HG02759 (cell line): ENCODE data around the gene TCF12.

Experiments used
- ATAC-seq: cut with Tn5 transposase; IDR thresholded peaks from one replicate; pipeline ENCODE4 v1.9.1; 2021; ENCODE audit warnings: mild to moderate bottlenecking, moderate library complexity; ENCODE audit not compliant: unreplicated experiment

The TCF12 gene

DNA sequence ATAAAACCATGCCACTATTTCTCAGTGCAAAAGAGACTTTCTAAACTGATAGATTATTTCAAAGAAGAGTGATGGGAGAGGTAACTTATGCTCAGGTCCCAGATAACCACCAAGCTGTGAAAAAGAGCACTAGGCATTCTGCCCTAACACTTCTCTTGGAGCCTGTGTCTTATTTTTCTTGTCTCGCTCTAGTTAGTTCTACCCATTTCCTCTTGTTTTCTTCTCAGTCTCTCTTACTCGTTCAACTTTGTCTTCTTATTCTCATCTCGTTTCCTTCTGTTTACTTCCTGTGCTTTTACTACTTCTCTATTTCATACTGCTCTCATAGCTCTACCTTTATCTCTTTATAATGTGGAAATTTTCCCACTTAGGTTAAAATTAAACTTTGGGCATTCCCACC, 366.1 kb downstream of the TCF12 start:
- ATAC-seq, result peak; percentile 48

DNA sequence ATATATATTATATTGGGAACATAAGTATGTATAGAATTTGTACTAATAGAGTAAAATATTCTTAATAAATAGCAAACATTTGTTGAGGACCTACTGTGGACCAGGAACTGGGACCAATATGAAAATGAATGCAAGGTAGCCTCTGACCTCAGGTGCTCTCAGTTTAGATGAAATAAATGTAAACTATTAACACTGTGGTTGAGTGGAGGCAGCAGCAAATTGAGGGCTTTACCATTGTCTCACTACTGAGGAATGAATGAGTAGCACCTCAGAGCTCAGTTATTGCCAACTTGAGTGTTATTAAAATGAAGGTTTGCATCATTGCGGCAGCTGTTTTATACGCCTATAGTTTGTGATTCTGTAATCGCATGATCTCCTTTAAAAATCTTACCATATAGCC, 366.9 kb downstream of the TCF12 start:
- ATAC-seq, result no peak

DNA sequence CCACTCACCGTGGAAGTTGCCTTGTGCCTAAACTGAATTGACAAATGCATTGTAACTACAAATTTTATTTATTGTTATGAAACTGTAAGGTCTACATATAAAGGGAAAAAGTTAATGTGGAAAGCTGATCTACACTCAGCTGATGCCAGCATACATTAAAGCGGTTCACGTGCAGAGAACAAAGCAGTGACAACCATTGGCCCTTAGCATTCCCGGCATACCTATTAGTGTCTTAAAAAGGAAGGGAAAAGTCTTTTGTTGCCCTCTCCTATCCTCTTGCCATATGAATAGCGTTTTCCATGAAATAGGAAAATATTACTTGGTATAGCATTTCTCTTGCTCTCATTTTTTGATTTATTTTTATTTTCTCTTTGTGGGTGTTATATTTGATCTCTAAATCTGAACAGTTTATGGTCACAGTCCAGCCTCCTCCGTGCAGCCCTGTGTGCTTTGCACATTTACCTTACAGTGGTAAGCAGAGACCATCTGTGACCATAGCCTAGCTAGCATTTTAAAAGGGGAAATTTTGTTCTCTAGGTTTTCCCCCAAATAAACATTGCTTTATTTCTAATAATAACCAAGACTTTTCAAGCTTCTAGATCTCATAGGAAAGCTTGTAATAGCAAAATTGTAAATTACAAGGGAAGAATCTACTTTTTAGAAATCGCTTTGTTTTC, 368.1 kb downstream of the TCF12 start:
- no peak for ATAC-seq

DNA sequence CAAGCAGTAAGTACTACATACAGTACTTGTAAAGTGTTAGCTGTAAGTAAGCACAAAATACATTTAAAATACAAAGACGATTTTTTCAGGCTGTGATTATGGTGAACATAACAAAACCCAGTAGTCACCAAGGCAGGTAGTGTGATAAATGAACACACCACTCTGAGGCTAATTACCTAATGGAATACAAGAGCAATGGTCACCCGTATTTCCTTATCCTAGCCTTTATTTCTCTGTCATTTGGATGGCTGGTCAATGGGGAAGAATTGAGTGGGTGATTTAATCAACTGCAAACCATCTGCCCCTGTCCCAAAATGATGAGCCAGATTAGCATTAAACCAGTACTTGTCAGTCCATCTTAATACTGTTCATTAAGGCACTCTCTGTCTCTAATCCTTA, 368.7 kb downstream of the TCF12 start:
- ATAC-seq, result no peak

GRCh38 chr15:57288926-57289580, 370.6 kb downstream of the TCF12 start:
- ATAC-seq, result no peak

DNA sequence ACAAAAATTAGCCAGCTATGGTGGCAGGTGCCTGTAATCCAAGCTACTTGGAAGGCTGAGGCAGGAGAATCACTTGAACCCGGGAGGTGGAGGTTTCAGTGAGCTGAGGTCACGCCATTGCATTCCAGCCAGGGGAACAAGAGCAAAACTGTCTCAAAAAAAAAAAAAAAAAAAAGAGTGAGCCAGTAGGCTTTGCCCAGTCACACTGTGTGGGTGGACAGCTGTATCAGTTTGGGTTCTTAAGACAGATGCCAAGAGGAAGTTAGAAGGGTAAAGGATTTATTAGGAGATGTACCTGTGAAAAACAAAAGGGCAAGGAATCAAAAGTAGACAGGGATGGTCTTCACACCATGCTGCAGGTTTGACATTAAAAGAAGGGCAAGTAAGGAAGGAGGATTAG, 371.7 kb downstream of the TCF12 start:
- no peak for ATAC-seq

- ATAC-seq, result no peak
Observed at GRCh38 chr15:57290826-57291225, 372.4 kb downstream of the TCF12 start.

- no peak for ATAC-seq
Observed at GRCh38 chr15:57296473-57297162, 378.2 kb downstream of the TCF12 start.

DNA sequence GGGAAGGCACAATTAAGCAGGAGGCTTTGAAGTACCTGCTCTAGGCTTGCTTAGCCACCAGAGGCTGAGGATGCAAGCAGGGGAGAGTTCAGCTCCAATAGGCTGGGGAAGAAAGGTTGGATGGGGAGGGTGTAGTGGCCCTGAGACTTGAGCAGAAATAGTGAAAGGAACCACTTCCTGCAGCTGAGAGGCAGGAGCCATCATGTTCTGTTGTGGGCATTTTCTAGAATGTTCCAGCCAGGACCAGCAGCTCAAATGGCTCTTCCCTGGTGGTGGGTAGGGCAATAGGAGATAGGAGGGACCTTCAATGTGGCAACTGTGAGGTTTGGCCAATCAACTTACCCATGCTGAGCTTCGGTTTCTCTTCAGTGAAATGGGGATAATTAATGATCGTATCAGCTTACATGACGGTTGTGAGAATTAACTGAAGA, 378.7 kb downstream of the TCF12 start:
- ATAC-seq, result no peak

- no peak for ATAC-seq
Observed at GRCh38 chr15:57297630-57298029, 379.2 kb downstream of the TCF12 start.

DNA sequence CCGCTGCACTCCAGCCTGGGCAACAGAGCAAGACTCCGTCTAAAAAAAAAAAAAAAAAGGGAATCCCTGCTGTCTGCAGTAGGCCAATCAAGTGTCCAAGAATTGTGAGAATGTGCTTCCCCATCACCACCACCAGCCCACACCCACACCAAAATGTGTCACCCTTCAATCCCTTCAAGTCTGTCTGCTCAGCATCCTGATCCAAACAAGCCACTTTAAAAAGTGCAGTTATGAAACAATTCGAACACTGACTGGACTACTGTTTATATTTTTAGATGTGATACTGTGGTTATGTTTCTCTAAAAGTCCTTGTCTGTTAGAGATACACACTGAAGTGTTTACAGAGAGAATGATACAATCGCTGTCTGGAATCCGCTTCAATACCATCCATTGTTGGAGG, 379.8 kb downstream of the TCF12 start:
- no peak for ATAC-seq

GRCh38 chr15:57298843-57299550, 380.6 kb downstream of the TCF12 start:
- no peak for ATAC-seq

DNA sequence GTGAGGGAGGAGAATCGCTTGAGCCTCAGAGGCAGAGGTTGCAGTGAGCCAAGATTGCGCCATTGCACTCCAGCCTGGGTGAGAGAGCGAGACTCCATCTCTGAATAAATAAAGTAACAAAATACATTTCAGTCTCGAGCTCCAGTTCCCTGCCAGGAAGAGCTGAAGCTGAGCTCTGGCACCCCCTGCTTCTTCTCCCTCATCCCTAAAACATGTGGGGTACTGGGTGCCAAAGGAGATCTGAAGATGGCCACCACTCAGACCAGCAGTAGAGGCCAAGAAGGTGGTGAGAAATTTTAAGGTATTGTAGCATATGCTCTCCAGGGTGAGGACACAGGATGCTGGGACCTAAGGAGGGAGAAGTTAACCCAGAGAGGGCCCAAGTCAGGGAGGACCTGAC, 382.9 kb downstream of the TCF12 start:
- ATAC-seq, result no peak

DNA sequence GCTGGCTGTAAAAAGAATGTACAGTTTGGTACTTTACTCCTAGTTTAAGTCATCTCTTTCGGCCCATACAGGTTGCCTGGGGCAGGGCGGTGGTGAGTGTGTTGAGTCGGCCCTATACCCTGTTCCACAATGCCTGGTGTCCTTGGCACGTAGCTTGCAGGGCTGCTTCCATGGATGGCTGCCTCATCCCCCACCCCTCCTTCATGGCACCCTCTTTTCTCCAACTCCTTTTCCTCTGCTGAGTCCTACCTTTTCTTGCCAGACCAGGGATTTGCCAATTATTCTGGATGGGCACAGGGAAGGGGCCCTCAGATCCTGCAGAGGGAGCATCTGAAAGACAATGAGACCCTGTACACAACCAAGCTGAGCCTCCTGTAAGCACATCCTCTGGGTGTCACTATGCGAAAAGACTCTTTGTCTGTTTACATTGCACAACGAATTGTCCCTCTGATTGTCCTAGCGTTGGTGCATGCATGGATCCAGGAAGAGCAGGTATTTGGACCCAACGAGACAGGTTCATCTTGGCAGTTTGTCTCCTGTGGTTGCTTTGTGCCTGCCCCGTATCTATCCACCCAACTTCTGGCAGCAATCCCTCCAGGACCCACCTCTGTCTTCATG, 384.3 kb downstream of the TCF12 start:
- no peak for ATAC-seq

DNA sequence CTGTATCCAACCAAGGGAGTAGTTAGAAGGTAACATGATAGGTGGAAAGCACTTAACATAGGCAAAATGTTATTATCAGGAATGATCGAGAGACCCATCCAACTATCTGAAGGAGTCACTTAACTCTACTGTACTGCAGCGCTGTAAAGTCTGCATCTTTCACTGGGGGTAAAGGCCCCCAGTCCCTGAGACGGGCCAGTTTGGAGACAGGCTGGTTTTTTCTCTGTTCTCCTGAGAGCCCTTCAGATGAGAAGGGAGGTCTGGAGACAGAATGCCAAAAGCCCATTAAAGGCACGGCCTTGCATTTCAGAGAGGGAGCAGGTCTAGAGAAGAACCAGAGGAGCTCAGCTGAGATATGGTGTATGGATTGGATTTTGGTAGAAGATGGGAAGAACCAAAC, 386.6 kb downstream of the TCF12 start:
- no peak for ATAC-seq

DNA sequence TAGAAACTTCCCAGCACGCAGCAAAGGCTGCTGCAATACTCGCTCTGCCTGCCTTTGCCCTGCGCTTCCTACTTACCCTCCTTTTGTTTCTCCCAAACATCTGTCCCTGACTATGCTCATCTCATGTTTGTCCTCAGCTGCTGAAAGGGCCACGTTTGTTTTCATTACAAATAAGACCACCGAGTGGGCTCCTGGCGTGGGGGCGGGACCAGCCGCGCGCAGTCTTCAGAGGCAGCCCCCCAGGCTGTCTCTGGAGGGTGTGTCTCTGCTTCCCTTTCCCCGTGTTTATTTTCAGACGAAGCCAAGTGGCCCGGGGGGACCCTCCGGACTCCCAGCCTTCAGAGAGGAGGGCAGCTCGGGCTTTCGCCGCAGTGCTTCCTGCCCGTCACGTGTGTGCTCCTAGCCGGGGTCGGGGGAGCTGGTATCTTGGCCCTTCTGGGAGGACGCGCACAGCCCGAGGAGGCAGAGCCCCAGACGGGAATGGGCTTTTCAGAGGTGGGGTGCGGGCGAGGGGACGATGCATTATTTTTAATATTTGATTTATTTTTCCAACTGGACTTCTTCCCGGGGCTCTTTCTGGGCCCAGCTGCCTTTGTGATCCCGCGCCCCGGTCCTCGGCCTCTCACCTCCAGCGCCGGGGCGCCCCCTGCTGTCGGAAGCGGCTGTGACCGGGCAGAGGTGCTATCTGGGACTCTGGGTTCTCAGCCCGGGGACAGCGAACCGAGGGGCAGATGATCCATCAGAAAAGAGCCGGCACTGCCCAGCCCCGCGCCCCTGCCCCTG, 387.9 kb downstream of the TCF12 start:
- ATAC-seq, result peak; percentile 80

DNA sequence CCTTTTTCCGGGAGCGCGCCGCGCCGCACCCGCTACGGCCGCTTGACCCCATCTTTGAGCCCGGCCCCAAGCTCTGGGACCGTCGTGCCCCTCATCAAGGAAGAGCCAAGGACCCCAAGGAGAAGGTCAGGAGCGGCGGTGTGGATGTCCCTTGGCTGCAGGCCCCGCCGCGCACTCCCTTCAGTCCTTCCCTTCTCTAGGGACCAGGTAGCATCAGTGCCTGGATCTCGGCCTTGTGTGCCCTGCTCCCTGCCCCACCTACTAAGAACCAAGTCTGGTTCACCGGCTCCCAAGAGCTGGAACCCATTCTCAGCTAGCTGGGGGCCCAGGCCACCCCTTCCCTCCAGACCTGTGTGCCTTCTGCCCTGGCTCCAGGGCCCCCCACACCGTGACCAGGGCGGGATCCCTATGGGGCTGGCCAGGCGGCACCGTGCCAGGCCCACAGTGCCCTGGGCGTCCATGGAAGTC, 388.5 kb downstream of the TCF12 start:
- no peak for ATAC-seq

DNA sequence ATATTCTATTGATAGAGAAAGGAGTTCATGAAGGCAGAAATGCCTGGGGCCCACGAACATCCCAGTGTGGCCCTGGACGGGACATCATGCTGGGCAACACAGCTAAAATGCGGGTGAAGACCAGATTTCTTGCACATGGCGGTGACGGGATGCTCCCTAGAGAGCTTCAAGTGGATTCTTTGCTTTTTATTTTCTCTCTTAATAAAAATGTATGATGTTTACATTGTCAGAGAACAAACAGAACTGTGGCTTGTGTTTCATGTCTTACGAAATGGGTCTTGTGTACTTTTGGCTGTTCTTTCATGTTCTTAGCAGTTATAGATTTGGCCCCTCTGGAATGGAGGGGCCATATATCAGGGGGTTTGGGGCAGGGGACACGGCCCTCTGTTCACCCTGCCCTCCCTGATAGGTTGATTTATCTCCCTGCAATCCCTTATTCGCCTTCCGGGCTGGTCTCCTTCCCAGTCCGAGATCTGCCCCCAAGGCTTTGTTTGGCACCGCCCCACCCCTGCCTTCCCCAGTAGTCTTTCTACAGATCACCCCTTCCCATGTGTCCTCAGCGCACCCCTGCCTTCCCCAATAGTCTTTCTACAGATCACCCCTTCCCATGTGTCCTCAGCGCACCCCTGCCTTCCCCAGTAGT, 389.2 kb downstream of the TCF12 start:
- ATAC-seq, result no peak

DNA sequence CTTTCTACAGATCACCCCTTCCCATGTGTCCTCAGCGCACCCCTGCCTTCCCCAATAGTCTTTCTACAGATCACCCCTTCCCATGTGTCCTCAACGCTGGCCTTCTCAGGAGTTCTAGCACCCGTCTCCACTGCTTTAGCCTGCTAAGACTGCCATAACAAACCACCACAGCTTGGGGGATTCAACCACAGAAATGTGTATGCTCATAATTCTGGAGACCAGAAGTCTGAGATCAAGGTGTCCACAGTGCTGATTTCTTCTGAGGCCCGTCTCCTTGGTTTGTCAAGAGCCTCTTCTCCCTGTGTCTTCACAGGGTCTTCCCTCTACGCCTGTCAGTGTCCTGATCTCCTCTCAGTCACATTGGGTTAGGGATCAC, 389.7 kb downstream of the TCF12 start:
- no peak for ATAC-seq
